ENCODE measurements around the gene ARPP19.

The ARPP19 gene

DNA sequence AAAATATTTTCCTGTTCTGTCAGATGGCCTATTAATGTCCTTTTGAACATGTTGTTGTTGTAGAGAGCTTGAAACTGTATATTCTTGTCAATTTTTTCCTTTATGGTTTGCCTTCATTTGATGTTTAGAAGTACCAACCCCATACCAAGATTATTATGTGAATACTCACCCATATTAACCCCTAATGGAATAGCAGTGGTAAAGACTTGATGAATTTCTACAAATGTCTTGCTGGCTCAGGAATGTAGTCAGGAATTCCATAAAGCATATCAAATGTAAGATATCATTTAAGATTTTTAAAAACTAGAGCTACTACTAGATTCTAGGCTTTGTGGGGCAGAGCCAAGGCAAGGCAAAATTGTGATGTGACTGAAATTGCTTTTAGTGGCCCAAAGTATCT lies 70.1 kb downstream of the ARPP19 start:
- Histone ChIP-seq H3K4me1 (ENCODE audit: control insufficient read depth, insufficient read depth, low read length) (no peaks in the 10 kb centered on the region), H3K27ac (ENCODE audit: insufficient read depth, low read depth, low read length, poor library complexity, severe bottlenecking) (no peak overlapping the region), H3K36me3 (ENCODE audit: control insufficient read depth, insufficient read depth, low read length) (no peaks in the 10 kb centered on the region), H3K9me3 (ENCODE audit: control insufficient read depth, low read length) (no peaks in the 10 kb centered on the region), H3K4me3 (ENCODE audit: insufficient read depth, low read depth, low read length) (no peak overlapping the region), H3K27me3 (ENCODE audit: control insufficient read depth, insufficient read depth, low read length, poor library complexity, severe bottlenecking) (no peaks in the 10 kb centered on the region)

Data from ectodermal cell (in vitro differentiated cells).